Fibroblast of skin of abdomen (primary cell): ENCODE measurements around the gene ASB10.

Experiments used
- DNase-seq: peaks from one replicate; pipeline ENCODE4 v3.0.0-alpha.2; 2013

The ASB10 gene

DNA sequence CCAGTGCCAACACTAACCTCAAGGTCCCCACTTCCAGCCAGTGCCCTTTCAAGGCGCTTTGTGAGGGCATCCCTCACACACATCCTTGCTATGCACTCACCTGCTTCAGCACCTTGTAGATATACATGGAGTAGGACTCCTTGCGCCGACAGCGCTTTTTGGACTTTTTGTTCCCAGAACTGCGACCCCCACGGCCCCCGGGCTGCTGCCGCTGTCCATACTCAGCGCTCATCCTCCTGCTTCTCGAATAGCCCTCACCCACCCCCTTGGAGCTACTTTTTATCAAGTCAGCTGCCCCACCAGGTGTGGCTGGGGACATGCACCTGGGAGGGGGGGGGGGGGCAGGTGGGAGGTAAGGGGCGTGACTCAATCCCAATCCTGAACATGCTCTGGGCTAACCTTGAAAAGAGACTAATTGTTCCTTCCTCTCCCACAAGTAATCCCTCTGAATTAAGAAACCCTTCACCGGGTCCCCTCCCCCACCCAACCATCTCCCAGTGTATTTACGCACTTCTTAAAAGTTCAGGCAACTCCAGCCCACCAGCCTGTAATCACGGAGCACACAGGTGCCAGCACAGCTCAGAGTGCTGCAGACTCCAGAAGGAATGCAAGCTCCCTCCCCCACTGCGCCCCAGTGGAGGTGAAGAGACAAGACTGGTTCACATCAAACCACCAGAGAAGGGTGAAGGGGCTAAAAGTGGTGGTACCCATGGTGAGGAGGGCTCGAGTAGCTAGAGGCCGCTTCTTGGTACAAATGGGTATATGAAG, 23.2 kb upstream of the ASB10 start, which contains the start of gene H2BK1:
H2BK1 (minus strand) TSS at position 402 of the 768 bp plus-strand sequence; CDS start at position 232, 170 bp downstream.
- DNase-seq = no peak

GRCh38 chr7:151209588-151209987, 22.5 kb upstream of the ASB10 start:
- DNase-seq = no peak

GRCh38 chr7:151208253-151208862, 21.3 kb upstream of the ASB10 start:
- DNase-seq = no peak

- no peak for DNase-seq
Measured at GRCh38 chr7:151207804-151208203, 20.8 kb upstream of the ASB10 start.

DNA sequence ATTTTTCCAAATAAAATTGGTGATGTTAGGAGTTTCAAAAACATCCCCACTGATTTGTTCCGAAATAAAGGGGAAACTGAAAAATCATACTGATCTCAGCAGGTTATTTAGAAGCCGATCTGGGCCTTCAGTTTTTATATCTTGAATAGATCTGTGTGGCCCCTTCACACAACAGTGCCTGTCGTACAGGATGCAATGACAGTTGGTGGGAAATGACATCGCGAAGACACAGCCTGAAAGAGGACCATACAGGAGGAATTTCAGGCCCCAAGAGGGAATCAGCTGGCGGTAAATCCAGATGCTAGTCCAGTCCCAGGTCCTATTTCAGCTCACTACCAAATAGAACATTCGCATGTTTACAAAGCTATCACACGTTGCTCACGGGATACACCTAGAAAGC, 20.3 kb upstream of the ASB10 start:
- no peak for DNase-seq

DNA sequence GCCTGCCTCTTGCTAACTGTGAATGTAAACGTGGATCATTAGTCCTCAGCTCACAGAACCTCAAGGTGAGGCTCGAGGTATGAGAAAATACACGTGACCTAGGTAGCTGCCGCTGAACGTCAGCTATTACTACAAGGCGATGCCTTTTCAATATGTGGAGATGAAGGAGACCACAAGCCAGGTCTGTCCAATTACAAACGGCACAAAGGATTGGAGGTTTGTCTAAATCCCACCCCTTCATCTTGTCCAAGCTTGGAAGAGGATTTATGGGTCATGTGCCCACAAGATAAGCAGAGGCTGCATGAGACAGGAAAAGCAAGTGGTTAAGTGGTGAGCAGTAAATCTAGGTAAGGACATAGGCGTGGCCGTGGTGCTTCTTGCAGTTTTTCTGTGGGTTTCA, 19.9 kb upstream of the ASB10 start:
- no peak for DNase-seq

DNA sequence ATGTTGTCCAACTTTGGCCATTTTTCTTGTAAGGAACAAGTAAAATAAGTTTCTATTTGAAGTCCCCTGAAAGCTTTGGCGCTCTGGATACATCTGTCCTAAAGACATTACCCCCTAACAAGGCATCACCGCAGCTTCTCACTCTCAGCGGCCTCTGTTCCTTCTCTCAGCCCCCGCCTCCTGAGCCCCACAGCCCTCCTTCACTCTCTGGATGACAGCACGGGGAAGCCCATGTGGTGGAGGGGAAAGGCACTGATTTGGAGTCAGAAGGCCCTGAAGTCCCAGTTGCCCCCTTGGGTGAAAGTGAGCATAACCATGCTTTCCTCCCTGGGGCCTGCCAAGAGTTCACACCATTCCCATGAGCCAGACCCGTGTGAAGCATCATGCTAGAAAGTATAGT, 18.7 kb upstream of the ASB10 start:
- no peak for DNase-seq

DNA sequence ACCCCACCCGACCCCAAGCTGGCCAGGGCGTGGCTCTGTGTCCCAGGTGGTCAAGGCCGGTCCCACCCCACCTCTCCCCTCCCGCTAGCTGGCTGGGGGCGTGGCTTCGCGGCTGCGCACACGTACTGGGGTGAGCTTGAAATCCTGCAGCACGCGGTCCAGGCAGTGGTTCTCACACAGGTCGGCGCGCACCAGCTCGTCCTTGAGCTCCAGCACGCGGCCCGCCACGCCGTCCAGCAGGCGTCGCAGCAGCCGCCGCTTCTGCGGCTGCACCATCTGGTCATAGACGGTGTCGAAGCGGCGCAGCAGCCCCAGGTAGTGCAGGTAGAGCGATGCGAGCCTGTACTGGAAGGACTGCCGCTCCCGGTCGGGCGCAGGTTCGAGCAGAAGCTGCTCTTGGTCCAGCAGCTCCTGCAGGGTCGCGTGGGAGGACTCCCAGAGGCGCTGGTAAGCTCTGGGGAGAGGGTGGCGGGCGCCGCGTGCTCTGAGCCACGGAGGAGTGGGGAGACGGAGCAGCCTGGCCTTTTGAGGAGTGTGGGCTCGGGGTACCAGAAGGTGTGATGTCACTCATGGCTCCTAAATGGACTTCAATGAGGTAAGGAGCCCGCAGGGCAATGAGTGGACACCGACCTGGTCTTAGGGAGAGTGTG, 17.5 kb upstream of the ASB10 start:
- DNase-seq = no peak

- DNase-seq = no peak
Measured at GRCh38 chr7:151202836-151203235, 15.8 kb upstream of the ASB10 start.

DNA sequence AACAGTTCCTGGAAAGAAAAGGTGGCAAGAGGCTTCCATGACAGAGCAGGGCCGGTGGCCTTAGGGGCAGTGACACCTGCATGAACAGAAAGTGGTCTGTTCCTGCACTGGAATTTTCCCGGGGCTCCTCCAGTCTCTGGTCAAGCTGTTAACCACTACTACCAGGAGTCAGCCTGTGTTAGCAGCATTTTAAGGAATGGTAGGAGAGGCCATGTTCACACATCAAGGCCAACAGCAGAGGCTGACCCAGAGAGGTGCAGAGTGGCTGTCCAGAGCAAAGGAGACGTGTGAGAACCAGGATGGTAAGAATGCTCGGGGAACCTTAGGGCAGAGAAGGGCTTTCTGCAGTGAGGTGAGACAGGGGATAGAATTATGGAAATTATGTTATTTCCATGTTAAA, 14.7 kb upstream of the ASB10 start:
- DNase-seq = no peak

DNA sequence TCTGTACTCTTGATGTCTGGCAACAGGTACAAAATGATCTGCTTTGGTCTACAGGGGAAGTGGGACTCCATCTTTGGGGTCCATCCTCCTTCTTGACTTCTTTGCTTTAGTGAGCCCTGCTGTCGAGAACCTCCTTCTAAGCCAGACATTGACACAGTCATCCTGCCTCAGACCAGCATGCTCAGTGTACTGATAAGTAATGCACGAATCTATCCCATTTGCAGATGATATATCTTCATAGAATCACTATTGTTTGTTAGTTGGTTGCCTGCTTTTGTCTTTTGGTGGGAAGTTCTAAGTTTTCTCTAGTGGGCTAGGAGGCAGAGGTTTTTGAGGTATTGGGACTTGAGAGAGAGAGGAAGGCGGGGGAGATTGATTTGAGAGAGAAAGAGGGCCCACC, 14.3 kb upstream of the ASB10 start:
- no peak for DNase-seq

GRCh38 chr7:151198945-151199848, 12.1 kb upstream of the ASB10 start:
- DNase-seq = no peak

DNA sequence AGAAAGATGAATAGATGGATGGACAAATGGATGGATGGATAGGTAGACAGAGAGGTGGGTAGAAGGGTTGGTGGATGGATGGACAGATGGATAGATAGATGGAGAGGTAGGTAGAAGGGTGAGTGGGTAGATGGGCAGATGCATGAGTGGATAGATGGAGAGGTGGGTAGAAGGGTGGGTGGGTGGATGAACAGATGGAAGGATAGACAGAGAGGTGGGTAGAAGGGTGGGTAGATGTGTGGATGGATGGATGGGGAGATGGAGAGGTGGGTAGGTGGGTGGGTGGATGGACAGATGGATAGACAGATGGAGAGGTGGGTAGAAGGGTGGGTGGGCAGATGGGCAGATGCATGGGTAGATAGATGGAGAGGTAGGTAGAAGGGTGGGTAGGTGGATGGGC, 10.9 kb upstream of the ASB10 start:
- DNase-seq = no peak

GRCh38 chr7:151195616-151196450, 8.8 kb upstream of the ASB10 start:
- no peak for DNase-seq

DNA sequence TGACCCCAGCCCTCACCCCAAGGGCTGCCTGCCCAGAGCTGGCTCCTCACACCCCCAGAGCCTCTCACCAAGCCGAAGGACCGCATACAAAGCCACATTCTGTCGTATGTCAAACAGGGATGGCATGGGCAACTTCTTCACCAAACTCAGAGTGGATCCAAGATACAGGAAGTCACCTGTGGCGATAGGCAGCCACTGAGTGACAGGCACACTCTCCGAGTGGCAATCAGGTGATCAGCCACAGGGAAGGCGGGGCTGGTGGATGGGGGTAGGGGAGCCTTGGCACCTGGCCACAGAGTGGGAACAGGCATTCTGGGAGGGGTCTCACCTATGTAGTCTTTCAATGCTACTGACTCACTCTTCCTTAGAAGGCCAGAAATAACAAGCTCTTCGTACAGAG, 7.1 kb upstream of the ASB10 start:
- DNase-seq = no peak

GRCh38 chr7:151193203-151193978, 6.3 kb upstream of the ASB10 start:
- no peak for DNase-seq

GRCh38 chr7:151192002-151192539, 5.0 kb upstream of the ASB10 start:
- DNase-seq = no peak

GRCh38 chr7:151191544-151191943, 4.5 kb upstream of the ASB10 start:
- no peak for DNase-seq

GRCh38 chr7:151189038-151189437, 2.0 kb upstream of the ASB10 start:
- no peak for DNase-seq

DNA sequence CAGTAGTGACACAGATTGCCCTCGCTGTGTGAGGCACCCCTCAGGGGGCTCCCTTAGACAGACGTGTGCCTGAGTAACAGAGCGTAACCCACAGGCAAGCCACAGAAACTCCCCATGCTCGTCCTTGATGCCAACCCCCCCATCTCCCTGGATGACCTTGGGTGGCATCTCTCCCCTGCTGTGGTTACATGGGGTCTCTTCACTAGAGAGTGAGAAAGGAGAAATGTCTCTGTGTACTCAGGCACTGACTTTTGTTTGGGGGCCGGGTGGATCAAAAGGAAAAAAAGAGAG, 1.1 kb upstream of the ASB10 start:
- no peak for DNase-seq
